DND-41 (cell line): ENCODE results near the gene FLAD1.

Source experiments
- ATAC-seq: fragments of 200-7000 bp; cut with Tn5 transposase; 3 replicates; pipeline ENCODE4 v1.9.1; 2021; ENCODE audit warnings: low read depth; ENCODE audit not compliant: insufficient read depth
- DNase-seq: peaks from one replicate; pipeline ENCODE4 v3.0.0-alpha.2; 2020
- H2AFZ ChIP-seq: 2 replicates; pipeline ENCODE4 v1.6.0; 2012; ENCODE audit warnings: low read depth, low read length
- H3K27ac ChIP-seq: 2 replicates; pipeline ENCODE4 v1.5.1; 2012; ENCODE audit warnings: low read length, inconsistent platforms
- H3K27me3 ChIP-seq: fragments of 200-600 bp; sonication (generic); 2 replicates; pipeline ENCODE4 v1.6.0; 2012; ENCODE audit warnings: low read length, mild to moderate bottlenecking, inconsistent platforms; ENCODE audit not compliant: insufficient read depth, poor library complexity
- H3K36me3 ChIP-seq: 2 replicates; pipeline ENCODE4 v1.5.1; 2012; ENCODE audit warnings: low read length, inconsistent platforms; ENCODE audit not compliant: insufficient read depth
- H3K4me1 ChIP-seq: 2 replicates; pipeline ENCODE4 v1.5.1; 2012; ENCODE audit warnings: mild to moderate bottlenecking, low read length; ENCODE audit not compliant: insufficient read depth
- H3K4me2 ChIP-seq: 2 replicates; pipeline ENCODE4 v1.6.0; 2012; ENCODE audit warnings: mild to moderate bottlenecking, moderate library complexity, low read length, inconsistent platforms; ENCODE audit not compliant: insufficient read depth
- H3K4me3 ChIP-seq, 2 experiments: fragments of 200-600 bp in 1 of 2; shearing (Covaris generic) in 1 of 2; 2 replicates each; pipeline ENCODE4 v1.5.1; 2012 to 2016; ENCODE audit warnings: inconsistent platforms in 2 of 2, low read length in 2 of 2, mild to moderate bottlenecking in 2 of 2, low read depth in 1 of 2, moderate library complexity in 1 of 2
- H3K79me2 ChIP-seq: 2 replicates; pipeline ENCODE4 v1.6.0; 2012; ENCODE audit warnings: low read length, inconsistent platforms; ENCODE audit not compliant: insufficient read depth
- H3K9ac ChIP-seq: 2 replicates; pipeline ENCODE4 v1.6.0; 2012; ENCODE audit warnings: low read depth, mild to moderate bottlenecking, inconsistent platforms, low read length, moderate library complexity
- H3K9me3 ChIP-seq: 2 replicates; pipeline ENCODE4 v1.5.1; 2012; ENCODE audit warnings: low read length, moderate library complexity, mild to moderate bottlenecking, inconsistent platforms; ENCODE audit not compliant: insufficient read depth, severe bottlenecking
- H4K20me1 ChIP-seq: 2 replicates; pipeline ENCODE4 v1.6.0; 2012; ENCODE audit warnings: low read length; ENCODE audit not compliant: insufficient read depth
- CTCF ChIP-seq: IDR thresholded peaks from 2 replicates; pipeline ENCODE4 v1.5.1; 2012; ENCODE audit warnings: borderline replicate concordance, low read length, moderate library complexity, mild to moderate bottlenecking; ENCODE audit not compliant: poor library complexity, severe bottlenecking; ENCODE audit errors: extremely low read depth
- EZH2 ChIP-seq: IDR thresholded peaks from 3 replicates; pipeline ENCODE4 v1.6.1; 2012; ENCODE audit warnings: borderline replicate concordance, low read depth, mild to moderate bottlenecking, moderate library complexity, low read length, inconsistent platforms; ENCODE audit not compliant: severe bottlenecking

Gene FLAD1

DNA sequence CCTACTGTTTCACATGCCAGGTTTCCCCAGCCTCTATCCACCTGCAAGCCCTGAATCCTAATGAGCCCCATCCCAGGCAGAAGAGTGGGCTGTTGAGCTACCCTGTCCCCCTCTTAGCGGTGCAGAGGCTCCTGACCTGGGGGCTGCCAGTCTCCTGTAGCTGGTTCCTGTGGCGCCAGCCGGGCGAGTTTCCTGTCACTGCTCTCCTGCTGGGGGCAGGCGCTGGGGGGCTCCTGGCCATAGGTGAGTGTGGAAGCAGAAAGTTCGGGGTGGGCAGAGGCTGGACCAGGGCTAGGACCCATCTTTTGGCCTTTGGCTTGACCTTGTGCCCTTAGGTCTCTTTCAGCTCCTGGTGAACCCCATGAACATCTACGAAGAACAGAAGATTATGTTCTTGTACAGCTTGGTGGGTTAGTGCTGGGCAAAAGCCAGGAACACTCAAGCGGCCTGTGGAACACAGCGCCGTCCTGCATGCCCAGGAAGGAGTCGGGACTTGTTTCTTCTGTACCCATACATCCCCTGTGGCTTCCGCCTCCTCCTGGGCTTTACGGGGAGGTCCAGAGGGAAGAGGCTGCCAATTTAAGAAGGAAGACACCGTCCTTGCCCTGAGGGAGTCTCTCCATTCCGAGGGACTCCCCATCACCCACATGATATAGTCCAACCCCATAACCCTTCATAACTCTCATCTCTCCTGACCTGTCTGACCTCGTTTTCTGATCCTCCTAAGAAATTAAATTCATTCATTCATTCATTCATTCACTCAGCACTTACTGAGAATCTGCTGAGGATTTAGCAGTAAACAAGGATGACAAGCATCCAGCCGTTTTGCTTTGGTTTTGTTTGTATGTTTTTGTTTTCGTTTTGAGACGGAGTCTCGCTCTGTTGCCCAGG, 51.4 kb downstream of the FLAD1 start:
- no peak overlapping the region for H3K4me3 ChIP-seq
- no peaks in the 10 kb centered on the region for H3K36me3 ChIP-seq
- H3K9ac ChIP-seq = no peak overlapping the region
- no peaks in the 10 kb centered on the region for H3K9me3 ChIP-seq
- no peak overlapping the region for H3K4me2 ChIP-seq
- H3K27ac ChIP-seq = no peak overlapping the region
- no peaks in the 10 kb centered on the region for H3K79me2 ChIP-seq
- H3K27me3 ChIP-seq = peaks cover 30% of the 10 kb centered on the region
- peaks cover 12% of the 10 kb centered on the region; the same call in 1 of the 2 replicates for H4K20me1 ChIP-seq
- DNase-seq (no peak), ATAC-seq (no peak)
- TF ChIP-seq EZH2 = no peak
- no peak for TF ChIP-seq CTCF
- no peak overlapping the region for H2AFZ ChIP-seq
- no peaks in the 10 kb centered on the region for H3K4me1 ChIP-seq

DNA sequence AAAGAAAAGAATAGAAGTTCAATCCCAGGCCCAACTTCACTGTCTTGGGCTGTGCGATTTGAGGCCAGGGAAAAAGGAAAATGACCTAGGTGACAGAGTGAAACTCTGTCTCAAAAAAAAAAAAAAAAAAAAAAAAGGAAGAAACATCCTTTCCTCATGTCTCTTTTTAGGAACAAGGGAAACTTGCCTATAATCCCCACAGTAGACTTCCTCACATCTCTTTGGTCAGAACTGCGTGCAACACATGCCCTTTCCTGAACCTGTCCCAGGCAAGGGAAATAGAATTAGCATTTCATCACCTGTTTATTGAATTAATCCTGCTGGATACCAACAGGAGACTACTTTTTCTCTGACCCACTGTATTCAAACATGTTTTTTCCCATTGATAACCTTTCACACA, 52.8 kb downstream of the FLAD1 start:
- Histone ChIP-seq H3K79me2 (no peaks in the 10 kb centered on the region), H3K4me1 (no peaks in the 10 kb centered on the region), H3K4me3 (no peak overlapping the region), H3K27ac (no peak overlapping the region), H2AFZ (no peak overlapping the region), H3K27me3 (peaks cover 29% of the 10 kb centered on the region), H3K36me3 (no peaks in the 10 kb centered on the region), H3K9ac (no peak overlapping the region), H3K4me2 (no peak overlapping the region), H3K9me3 (no peaks in the 10 kb centered on the region), H4K20me1 (peaks cover 7% of the 10 kb centered on the region; the same call in 1 of the 2 replicates)
- no peak for DNase-seq
- TF ChIP-seq CTCF (no peak), EZH2 (no peak)
- no peak for ATAC-seq

- Histone ChIP-seq H3K4me1 (no peaks in the 10 kb centered on the region), H3K9me3 (no peaks in the 10 kb centered on the region), H3K36me3 (no peaks in the 10 kb centered on the region), H3K9ac (no peak overlapping the region), H3K4me3 (no peak overlapping the region), H3K4me2 (no peak overlapping the region), H3K27me3 (peaks cover 36% of the 10 kb centered on the region), H3K79me2 (no peaks in the 10 kb centered on the region), H4K20me1 (peaks cover 5% of the 10 kb centered on the region; the same call in 1 of the 2 replicates), H2AFZ (no peak overlapping the region), H3K27ac (no peak overlapping the region)
- ATAC-seq = no peak
- DNase-seq = no peak
- TF ChIP-seq CTCF = no peak
- TF ChIP-seq EZH2 = no peak
Measured at GRCh38 chr1:155037043-155037442, 53.9 kb downstream of the FLAD1 start.
